ENCODE data around the gene DYNC1H1. TPM values are rescaled to one million over a fixed set of nuclear protein-coding genes. Genes with fewer than 3 reads are reported as not detected.

The DYNC1H1 gene
- total RNA-seq, 2 experiments from 2014 or later: 209 to 291 TPM

GRCh38 chr14:102095231-102095870 lies 131.0 kb downstream of the DYNC1H1 start:
- Histone ChIP-seq H3K79me2 (ENCODE audit: insufficient read depth, low read depth, low read length) (no peaks in the 10 kb centered on the region), H3K4me1 (ENCODE audit: insufficient read depth, low read length, poor library complexity, severe bottlenecking) (peaks cover 7% of the 10 kb centered on the region), H3K4me2 (ENCODE audit: low read length) (no peak overlapping the region), H3K9me2 (ENCODE audit: insufficient read depth, low read length) (no peaks in the 10 kb centered on the region), H3K36me3 (ENCODE audit: insufficient read depth, low read length) (no peaks in the 10 kb centered on the region), H3K4me3 (ENCODE audit: low read depth, low read length, poor library complexity, severe bottlenecking) (no peak overlapping the region), H3K27ac (ENCODE audit: low read depth, low read length, poor library complexity, severe bottlenecking) (no peak overlapping the region), H3K9me3 (ENCODE audit: low read length) (no peaks in the 10 kb centered on the region), H2AFZ (ENCODE audit: low read length) (no peak overlapping the region), H4K20me1 (ENCODE audit: insufficient read depth, low read length) (no peaks in the 10 kb centered on the region)
- POLR2A ChIA-PET: interaction anchor here (1.2 to 1.3 kb wide), 2 partner anchors 8 to 11 kb away, joined by 3 to 6 read pairs; no protein-coding TSS in a partner anchor
- CTCF ChIA-PET (ENCODE audit: unreplicated experiment): interaction anchor here (1.3 kb wide), 1 partner anchor 11 kb away, joined by 4 read pairs; no protein-coding TSS in a partner anchor
- no peak for DNase-seq (ENCODE audit: low spot score)
- intact Hi-C loops (cut with micrococcal nuclease; ENCODE audit: unreplicated experiment): no loop called here
- TF ChIP-seq CTCF (conservative IDR thresholded peaks at IDR 0.05; ENCODE audit: low read length): no peak
- no peak for TF ChIP-seq EZH2phosphoT487 (IDR thresholded peaks at IDR 0.05; ENCODE audit: borderline replicate concordance, low read depth, low read length)
- BruUV-seq (replicated peaks): no TSS peak

GRCh38 chr14:102095871-102096568 lies 131.6 kb downstream of the DYNC1H1 start:
- H3K36me3 ChIP-seq (ENCODE audit: insufficient read depth, low read length): no peaks in the 10 kb centered on the region
- no peaks in the 10 kb centered on the region for H3K9me2 ChIP-seq (ENCODE audit: insufficient read depth, low read length)
- ChIA-PET CTCF (ENCODE audit: unreplicated experiment) (interaction anchor here (1.3 kb wide), 1 partner anchor 10 kb away, joined by 4 read pairs; no protein-coding TSS in a partner anchor), POLR2A (interaction anchor here (0.7 to 1.3 kb wide), 6 partner anchors 8 to 376 kb away, joined by 3 to 6 read pairs (median 3); no protein-coding TSS in a partner anchor)
- H3K27ac ChIP-seq (ENCODE audit: low read depth, low read length, poor library complexity, severe bottlenecking): no peak overlapping the region
- H3K4me3 ChIP-seq (ENCODE audit: low read depth, low read length, poor library complexity, severe bottlenecking): no peak overlapping the region
- no TSS peak for BruUV-seq (replicated peaks)
- H3K4me2 ChIP-seq (ENCODE audit: low read length): no peak overlapping the region
- DNase-seq (ENCODE audit: low spot score): no peak
- no peaks in the 10 kb centered on the region for H3K9me3 ChIP-seq (ENCODE audit: low read length)
- peak overlapping the region; percentile 20; the same call in 1 of the 2 replicates for H2AFZ ChIP-seq (ENCODE audit: low read length)
- H3K4me1 ChIP-seq (ENCODE audit: insufficient read depth, low read length, poor library complexity, severe bottlenecking): peaks cover 7% of the 10 kb centered on the region
- TF ChIP-seq EZH2phosphoT487 (IDR thresholded peaks at IDR 0.05; ENCODE audit: borderline replicate concordance, low read depth, low read length) (no peak), CTCF (conservative IDR thresholded peaks at IDR 0.05; ENCODE audit: low read length) (no peak)
- intact Hi-C loops (cut with micrococcal nuclease; ENCODE audit: unreplicated experiment): loop anchor here (1.0 kb wide), 3 partner anchors 33 to 389 kb away; no protein-coding TSS in a partner anchor
- no peaks in the 10 kb centered on the region for H4K20me1 ChIP-seq (ENCODE audit: insufficient read depth, low read length)
- H3K79me2 ChIP-seq (ENCODE audit: insufficient read depth, low read depth, low read length): no peaks in the 10 kb centered on the region

All from OCI-LY7 (cell line).